ENCODE results near the gene ARTN.

Gene ARTN

DNA sequence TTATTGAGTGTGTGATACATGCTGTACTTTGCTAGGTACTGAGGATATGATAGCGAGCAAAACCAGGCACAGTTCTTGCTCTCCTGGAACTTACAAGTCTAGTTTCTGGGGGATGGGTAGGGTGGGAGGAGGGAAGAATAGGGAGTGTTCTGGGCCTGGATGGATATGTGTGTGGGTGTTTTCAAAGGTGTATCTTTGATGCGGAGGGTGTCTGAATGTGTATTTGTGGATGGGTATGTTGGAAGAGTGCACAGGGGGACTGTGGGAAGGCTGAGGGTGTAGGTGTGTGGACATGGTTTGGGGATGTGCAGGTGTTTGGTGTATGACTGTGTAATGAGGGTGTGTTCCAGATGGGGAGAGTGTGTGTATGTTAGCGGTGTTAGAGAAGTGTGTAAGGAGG, 31.7 kb downstream of the ARTN start:
- POLR2A ChIA-PET = no interaction called here

DNA sequence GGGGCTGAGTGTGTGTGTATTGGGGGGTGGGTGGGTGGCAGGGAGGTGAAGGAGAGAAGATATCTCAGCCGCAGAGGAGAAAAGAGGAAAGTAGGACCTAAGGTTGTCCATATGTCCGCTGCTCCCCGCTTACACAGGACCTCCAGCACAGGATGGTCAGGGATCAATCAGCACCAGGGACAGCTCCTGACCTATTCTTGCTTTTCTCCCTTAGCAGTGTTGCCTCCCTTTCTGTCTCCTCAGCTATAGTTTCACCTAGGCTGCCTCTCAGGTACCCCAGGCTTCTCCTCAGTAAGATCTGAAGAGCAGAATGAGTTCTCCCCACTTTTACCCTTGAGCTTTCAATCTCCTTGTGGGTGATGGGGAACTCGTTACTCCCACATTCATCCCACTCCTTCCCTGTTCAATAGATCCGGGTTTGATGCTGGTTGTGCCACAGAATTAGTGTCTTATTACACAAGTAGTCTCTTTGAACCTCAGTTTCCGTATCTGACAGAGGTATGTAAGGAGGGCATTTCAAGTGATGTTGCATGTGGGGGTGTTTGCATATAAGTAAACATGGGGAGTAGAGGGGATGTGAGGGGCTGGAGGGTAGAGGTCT, 34.8 kb downstream of the ARTN start:
- DNase-seq (ENCODE audit: extremely low spot score) = no peak
- CTCF ChIA-PET = interaction anchor here (1.5 to 4.9 kb wide), 5 partner anchors 10 to 34 kb away, joined by 3 to 21 read pairs (median 9); partner anchors contain the start of genes ARTN and IPO13
- POLR2A ChIA-PET = no interaction called here
- TF ChIP-seq, protein P1, sequence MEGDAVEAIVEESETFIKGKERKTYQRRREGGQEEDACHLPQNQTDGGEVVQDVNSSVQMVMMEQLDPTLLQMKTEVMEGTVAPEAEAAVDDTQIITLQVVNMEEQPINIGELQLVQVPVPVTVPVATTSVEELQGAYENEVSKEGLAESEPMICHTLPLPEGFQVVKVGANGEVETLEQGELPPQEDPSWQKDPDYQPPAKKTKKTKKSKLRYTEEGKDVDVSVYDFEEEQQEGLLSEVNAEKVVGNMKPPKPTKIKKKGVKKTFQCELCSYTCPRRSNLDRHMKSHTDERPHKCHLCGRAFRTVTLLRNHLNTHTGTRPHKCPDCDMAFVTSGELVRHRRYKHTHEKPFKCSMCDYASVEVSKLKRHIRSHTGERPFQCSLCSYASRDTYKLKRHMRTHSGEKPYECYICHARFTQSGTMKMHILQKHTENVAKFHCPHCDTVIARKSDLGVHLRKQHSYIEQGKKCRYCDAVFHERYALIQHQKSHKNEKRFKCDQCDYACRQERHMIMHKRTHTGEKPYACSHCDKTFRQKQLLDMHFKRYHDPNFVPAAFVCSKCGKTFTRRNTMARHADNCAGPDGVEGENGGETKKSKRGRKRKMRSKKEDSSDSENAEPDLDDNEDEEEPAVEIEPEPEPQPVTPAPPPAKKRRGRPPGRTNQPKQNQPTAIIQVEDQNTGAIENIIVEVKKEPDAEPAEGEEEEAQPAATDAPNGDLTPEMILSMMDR (IDR thresholded peaks at IDR 0.05; ENCODE audit: control extremely low read depth, extremely low read depth, low read depth, missing control alignments) = no peak

More for the DNA sequence above, 31.7 kb downstream of the ARTN start:
- CTCF ChIA-PET = interaction anchor here (1.2 kb wide), 1 partner anchor 12 kb away, joined by 3 read pairs; no protein-coding TSS in a partner anchor
- TF ChIP-seq, protein P1 (IDR thresholded peaks at IDR 0.05; ENCODE audit: control extremely low read depth, extremely low read depth, low read depth, missing control alignments) = no peak
- no peak for DNase-seq (ENCODE audit: extremely low spot score)

DNA sequence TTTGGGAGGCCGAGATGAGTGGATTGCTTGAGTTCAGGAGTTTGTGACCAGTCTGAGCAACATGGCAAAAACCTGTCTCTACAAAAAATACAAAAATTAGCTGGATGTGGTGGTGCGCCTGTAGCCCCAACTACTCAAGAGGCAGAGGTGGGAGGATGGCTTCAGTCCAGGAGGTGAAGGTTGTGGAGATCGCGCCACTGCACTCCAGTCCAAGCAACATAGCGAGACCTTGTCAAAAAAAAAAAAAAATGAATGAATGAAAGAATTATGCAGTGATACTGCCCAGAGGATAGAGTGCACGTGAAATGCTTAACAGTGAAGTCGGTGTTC, 35.8 kb downstream of the ARTN start:
- ChIA-PET POLR2A (no interaction called here), CTCF (interaction anchor here (0.7 to 4.9 kb wide), 3 partner anchors 25 to 206 kb away, joined by 3 to 21 read pairs (median 9); partner anchors contain the start of gene ARTN)
- DNase-seq (ENCODE audit: extremely low spot score) = no peak
- TF ChIP-seq, protein P1 (IDR thresholded peaks at IDR 0.05; ENCODE audit: control extremely low read depth, extremely low read depth, low read depth, missing control alignments) = no peak

DNA sequence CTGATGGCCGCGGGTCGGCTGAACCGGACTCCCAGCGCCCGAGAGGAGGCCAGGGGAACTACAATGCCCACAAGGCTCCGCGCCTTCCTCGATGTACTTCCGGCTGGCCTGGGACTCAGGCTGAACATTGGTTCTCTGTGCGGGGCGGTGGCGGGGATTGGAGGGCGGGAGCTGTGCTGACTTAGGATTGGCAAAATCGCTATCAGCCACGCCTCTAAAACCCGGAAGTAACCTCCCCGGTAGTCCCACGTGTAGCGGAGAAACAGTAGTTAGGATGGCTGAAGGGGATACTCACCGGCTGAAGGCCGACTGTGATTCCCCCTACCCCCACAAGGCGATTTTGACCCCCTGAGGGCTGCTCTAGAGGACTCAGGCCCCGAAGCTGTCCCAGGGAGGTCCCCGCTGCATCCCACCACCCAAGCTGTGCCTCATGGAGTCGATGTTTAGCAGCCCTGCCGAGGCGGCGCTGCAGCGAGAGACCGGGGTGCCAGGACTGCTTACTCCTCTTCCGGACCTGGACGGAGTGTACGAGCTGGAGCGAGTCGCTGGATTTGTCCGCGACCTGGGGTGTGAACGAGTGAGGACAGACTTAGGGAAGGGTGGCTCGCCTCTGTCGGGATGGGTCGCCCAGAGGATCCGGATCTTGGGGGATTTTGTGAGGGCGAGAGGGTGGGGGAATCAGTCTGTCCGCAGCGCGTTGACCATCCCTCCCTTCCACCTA, 36.3 kb downstream of the ARTN start, which contains the start of gene DPH2:
Gene DPH2 (plus strand): TSS at position 265 of the 721 bp plus-strand sequence. CDS start 166 bp downstream, at position 431.
- DNase-seq (ENCODE audit: extremely low spot score) = peak; percentile 99
- ChIA-PET CTCF (interaction anchor here (0.7 to 4.9 kb wide), 4 partner anchors 20 to 206 kb away, joined by 3 to 21 read pairs (median 6); partner anchors contain the start of gene ARTN), POLR2A (interaction anchor here (0.6 to 0.8 kb wide), 2 partner anchors 320 to 619 kb away, joined by 3 read pairs; partner anchors contain the start of gene KDM4A)
- TF ChIP-seq, protein P1 (IDR thresholded peaks at IDR 0.05; ENCODE audit: control extremely low read depth, extremely low read depth, low read depth, missing control alignments) = no peak

DNA sequence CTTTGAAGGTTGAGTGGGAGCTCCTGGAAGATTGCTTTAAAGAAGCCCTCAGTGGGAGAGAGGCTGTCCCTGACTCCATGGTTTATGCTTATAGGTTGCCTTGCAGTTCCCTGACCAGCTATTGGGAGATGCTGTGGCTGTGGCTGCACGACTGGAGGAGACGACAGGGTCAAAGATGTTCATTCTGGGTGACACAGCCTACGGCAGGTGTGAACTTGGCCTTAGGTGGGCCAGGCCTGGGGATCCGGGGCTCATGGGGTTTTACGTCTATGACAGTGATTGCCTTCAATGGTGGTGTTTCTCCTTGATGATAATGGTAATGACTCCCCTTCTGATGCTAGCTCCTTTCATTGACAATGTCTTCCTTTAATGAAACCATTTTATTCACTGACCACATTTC, 36.9 kb downstream of the ARTN start:
- no peak for DNase-seq (ENCODE audit: extremely low spot score)
- TF ChIP-seq, protein P1 (IDR thresholded peaks at IDR 0.05; ENCODE audit: control extremely low read depth, extremely low read depth, low read depth, missing control alignments) = no peak
- ChIA-PET CTCF (interaction anchor here (0.7 to 4.9 kb wide), 4 partner anchors 20 to 207 kb away, joined by 3 to 21 read pairs (median 6); partner anchors contain the start of gene ARTN), POLR2A (interaction anchor here (0.8 kb wide), 1 partner anchor 320 kb away, joined by 3 read pairs; the partner anchor contains the start of gene KDM4A)

DNA sequence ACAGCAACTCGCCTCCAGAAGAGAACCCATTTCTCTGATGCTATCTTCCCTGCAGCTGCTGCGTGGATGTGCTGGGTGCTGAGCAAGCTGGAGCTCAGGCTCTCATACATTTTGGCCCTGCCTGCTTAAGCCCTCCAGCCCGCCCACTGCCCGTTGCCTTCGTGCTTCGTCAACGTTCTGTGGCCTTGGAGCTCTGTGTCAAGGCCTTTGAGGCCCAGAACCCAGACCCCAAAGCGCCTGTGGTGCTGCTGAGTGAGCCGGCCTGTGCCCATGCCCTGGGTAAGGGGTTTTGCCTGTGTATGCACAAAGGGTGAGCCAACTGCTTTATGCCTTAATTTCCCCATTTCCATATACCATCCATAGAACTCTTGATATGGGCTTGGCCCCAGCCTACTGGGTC, 37.3 kb downstream of the ARTN start:
- DNase-seq (ENCODE audit: extremely low spot score) = no peak
- TF ChIP-seq, protein P1 (IDR thresholded peaks at IDR 0.05; ENCODE audit: control extremely low read depth, extremely low read depth, low read depth, missing control alignments) = no peak
- ChIA-PET POLR2A (no interaction called here), CTCF (interaction anchor here (1.6 to 4.9 kb wide), 3 partner anchors 34 to 207 kb away, joined by 4 to 21 read pairs (median 9); partner anchors contain the start of gene ARTN)
